Esophagus squamous epithelium (tissue), 4 donors: ENCODE measurements around the gene TPD52L1.

Source experiments
- CTCF ChIP-seq, 6 experiments: fragments of 450-650 bp in 4 of 6; fragments of 200-600 bp in 2 of 6; sonication (generic) in 2 of 6; IDR thresholded peaks; one replicate each; pipeline ENCODE4 v1.5.1; 2016 to 2019; ENCODE audit warnings: antibody characterized with exemption in 6 of 6, mild to moderate bottlenecking in 4 of 6, moderate library complexity in 4 of 6
- POLR2A ChIP-seq, 4 donors: fragments of 450-650 bp; IDR thresholded peaks; one replicate each; pipeline ENCODE4 v1.6.1; 2017; ENCODE audit warnings: antibody characterized with exemption in 4 of 4, mild to moderate bottlenecking in 4 of 4, moderate library complexity in 3 of 4

GRCh38 chr6:125208625-125209249 lies 55.2 kb downstream of the TPD52L1 start:
- TF ChIP-seq CTCF (IDR thresholded peaks at IDR 0.05) (no peak), POLR2A (IDR thresholded peaks at IDR 0.05) (no peak)
